Raji (cell line): ENCODE data around the gene LAMA5.

Experiments
- POLR2A ChIP-seq: IDR thresholded peaks from 2 replicates; pipeline ENCODE4 v1.6.1; 2011; ENCODE audit warnings: low read depth, low read length, control low read depth; ENCODE audit not compliant: insufficient read depth

LAMA5 gene

DNA sequence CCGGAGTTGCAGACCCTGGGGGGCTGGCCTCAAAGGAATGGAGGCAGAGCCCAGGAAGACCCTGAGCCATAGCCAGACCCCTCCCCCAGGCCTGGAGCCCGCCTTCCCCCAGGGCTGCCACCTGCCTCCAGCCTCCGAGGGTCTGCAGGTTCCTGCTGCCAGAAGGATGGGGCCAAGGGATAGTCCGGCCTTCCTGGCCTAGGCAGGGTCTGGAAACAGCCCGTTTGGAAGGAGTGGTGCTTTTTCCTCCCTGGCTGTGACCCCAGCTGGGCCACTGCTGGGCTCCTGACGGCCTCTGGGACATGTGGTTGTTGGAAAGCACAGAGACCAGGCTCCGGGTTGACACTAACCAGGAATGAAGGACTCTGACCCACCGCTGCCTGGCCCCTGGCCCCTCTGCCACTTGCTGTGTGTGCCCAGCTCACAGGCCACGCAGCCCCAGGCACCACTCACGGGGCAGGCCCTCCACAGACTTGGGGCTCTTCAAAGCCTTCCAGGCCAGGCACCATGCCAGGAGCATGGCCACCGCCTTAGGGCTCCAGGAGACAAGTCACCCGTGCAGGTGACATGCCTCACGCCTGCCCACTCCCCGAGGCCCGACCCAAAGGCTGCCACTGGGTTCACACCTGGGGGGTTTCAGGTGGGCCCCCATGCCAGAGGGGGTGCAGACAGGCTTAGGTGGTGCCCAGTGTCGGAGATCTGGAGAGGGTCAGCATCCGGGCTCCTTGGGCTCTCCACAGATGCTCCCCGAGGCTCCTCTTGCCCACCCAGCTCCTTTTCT, 3.9 kb upstream of the LAMA5 start:
- no peak for TF ChIP-seq POLR2A

DNA sequence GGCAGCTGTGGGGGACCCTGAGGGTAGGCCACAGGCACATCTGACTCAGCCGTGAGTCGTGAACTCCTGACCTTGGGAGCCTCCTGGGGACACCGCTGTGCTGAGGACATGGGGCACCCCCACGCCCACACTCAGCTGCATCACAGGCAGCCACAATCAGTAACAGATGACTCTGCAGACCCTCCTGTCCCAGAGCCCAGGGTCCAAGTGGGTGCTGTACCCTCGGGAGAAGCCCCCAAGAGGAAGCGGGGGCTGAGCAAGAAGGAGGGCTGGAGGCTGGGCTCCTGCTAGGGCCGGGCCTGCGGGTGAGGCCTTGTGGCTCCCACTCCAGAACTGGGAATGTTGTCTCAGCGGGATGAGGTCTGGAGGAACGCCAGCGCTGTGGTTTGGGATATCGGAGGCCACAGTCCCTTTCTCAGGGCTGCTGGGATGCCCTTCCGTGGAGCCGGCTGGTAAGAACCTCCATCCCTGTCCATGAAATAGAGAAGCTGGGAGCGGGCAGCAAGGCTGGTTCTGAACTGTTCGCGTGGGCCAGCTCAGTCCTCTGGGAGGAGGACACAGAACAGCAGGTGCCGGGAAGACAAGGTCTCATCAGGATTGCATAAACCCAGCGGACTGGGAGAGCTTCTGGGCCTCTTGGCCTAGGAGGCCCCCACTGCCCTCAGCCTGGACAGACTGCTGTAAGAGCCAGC, 3.1 kb upstream of the LAMA5 start:
- no peak for TF ChIP-seq POLR2A

GRCh38 chr20:62369815-62370114, 2.7 kb upstream of the LAMA5 start:
- no peak for TF ChIP-seq POLR2A

GRCh38 chr20:62368976-62369814, 2.1 kb upstream of the LAMA5 start:
- no peak for TF ChIP-seq POLR2A

GRCh38 chr20:62368392-62368975, 1.4 kb upstream of the LAMA5 start:
- TF ChIP-seq POLR2A, result no peak

DNA sequence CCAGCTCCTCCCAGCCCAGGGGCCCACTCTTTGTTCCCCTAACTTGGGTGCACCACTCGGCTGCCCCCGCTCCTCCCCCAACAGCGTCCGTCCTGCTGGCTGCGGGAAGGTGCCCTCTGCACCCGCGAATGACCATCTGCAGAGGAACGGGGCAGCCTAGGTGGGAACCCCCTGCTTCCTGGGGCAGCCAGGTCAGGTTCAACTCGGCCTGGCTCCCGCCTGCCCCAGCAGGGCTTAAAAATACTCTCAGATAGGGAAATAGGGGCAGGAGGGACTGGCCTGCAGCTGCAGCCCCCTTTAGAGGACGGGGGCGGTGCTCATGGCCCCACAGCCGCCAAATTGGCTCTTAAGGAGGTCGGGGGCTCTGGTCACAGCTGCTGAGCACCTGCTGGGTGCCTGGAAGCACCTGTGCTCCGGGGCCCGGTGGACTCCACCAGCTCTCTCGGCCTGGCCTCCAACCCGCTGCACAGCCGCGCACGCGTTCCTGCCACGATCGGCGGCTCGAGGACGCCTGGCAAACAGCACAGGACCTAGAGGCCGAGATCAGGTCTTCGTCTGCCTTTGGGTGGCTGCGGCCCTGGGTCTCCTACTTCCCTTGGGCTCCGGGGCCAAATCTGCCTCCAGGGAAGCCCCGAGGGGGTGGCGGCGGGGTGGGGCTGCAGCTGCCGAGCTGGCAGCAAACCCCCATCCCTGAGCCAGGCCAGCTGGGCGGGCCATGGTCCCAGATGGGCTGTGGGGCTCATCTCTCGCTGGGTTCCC, 700 bp upstream of the LAMA5 start:
- no peak for TF ChIP-seq POLR2A

DNA sequence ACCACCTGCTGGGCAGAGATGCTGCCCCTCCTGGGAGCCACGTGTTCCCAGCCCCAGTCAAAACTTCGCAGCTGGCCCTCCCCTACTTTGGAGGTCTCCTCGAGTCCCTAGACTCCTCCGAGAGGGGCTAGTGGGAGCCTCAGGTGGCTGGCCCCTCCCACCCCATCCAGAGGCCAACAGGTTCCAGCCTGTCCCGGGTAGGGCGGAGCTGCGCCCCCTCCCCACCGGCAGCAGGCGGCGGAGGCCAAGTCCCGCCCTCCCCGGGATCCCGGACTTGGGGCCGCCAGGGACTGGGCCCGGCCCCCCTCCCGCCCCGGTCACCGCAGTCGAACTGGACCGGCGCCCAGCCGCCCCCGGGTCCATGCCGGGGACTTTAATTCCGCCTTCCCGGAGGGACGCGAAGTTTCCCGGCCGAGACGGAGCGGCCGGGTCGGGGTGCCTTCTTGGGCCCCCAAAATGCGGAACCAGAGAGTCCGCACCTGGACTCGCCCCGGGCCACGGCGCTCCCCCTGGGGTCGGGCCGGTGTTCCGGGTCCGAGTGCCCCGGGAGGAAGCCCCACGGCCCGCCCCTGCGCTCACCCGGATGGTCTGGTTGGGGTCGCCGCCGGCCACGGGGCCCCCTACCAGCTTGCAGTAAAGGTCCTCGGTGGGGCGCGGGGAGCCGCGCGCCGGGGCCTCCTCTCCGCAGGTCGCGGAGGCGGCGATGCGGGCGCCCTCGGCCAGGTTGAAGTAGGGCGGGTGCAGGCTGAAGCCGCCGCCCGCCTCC, 559 bp downstream of the LAMA5 start:
- no peak for TF ChIP-seq POLR2A

- no peak for TF ChIP-seq POLR2A
These were observed 1.2 kb downstream of the LAMA5 start for GRCh38 chr20:62365814-62366369.

DNA sequence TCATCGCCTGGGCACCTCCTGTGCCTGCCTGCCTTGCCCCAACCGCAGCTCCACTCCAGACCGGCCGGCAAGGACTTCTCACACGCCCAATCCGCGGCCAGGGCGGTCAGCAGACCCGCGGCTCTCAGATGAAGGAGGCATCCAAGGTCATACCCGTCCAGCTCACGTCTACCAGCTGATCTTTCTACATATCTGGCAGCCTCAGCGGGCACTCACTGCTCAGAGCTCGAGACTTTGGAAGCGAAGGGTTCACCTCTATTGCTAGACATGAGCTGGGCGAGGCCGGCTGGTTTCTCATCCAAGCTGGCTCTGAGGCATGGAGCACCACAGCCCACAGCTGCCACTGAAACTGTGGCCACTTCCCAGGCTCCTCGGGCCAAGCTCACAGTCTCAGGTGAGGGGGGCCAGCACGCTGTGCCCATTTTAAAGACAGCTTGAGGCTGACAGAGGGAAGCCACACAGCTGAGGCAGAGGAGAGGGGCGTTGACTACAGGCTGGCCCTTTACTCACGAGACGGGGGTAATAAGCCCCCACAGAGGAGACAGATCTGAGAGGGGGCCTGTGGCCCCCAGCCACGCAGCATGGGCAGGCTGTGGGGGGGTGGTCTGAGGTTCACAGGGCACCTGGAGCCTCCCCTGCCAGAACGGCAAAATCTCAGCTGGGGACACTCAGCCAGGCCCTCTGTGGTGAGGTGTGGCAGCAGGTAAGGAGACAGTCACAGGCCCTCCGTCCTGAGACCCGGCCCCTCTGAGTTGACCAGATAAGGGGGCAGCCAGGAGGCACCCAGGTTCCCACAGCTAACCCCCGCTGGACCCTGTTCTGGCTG, 2.0 kb downstream of the LAMA5 start:
- no peak for TF ChIP-seq POLR2A

DNA sequence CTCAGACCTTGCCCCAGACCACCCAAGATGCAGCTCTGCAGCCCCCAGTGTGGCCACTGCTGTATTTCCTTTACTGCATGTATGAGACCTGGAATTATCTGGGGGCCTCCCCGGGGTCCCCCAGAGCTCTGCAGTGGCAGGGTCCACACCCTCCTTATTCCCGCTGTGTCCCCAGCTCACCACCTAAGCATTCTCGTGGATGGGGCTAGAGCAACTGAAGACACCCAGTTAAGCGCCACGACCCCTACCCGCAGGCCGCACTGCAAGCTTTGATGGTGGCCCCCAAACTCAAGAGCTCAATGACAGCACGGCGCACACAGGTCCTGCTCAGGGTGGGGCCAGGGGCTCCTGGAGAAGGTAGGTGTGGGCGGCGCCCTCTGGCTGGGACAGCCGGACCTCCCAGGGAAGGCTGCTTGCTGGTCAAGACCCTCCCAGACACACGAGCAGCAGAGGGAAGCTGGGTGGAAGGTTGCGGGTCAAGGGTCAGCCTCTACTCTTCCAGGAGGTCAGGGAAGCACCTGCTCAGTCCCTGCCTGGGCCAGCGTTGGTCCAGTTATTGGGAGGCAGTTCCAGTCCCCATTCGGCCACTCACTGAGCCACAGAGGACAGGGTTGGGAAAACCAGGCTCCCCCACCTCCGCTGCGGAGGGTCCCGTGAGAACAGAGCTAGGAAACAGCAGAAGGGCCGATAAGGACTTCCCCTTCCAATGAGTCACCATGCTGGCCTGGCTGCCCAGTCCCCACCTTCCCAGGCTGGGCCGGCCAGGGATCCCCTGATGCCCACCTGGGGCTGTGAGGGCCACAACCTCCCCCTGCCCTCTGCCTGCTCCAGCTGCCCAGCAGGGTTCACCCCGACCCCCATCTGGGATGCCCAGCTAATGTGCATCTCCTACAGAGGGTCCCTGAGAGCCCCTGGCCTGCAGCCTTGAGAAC, 2.9 kb downstream of the LAMA5 start:
- TF ChIP-seq POLR2A, result no peak

- no peak for TF ChIP-seq POLR2A
These were observed 3.9 kb downstream of the LAMA5 start for GRCh38 chr20:62362991-62363919.
